GM23338 (cell line): ENCODE data around the gene NRIP1. TPM values are rescaled to one million over a fixed set of nuclear protein-coding genes. Genes with fewer than 3 reads are reported as not detected.

Experiments used
- ATAC-seq: fragments of 200-7000 bp; cut with Tn5 transposase; 3 replicates; pipeline ENCODE4 v1.9.1; 2020
- DNase-seq: peaks from one replicate; pipeline ENCODE4 v3.0.0-alpha.2; 2015; ENCODE audit warnings: low spot score
- H2AFZ ChIP-seq: fragments of 200-600 bp; sonication (generic); 2 replicates; pipeline ENCODE4 v1.8.0; 2016; ENCODE audit warnings: antibody characterized with exemption, mild to moderate bottlenecking, moderate library complexity
- H3F3A ChIP-seq: fragments of 200-600 bp; sonication (generic); replicated peaks from 2 replicates; pipeline ENCODE4 v1.8.0; 2017; ENCODE audit warnings: antibody characterized with exemption, mixed run types, low read depth
- H3K27ac ChIP-seq: fragments of 200-600 bp; sonication (generic); 2 replicates; pipeline ENCODE4 v1.6.1; 2016; ENCODE audit warnings: low read depth
- H3K27me3 ChIP-seq: fragments of 200-600 bp; sonication (generic); 2 replicates; pipeline ENCODE4 v1.8.0; 2016; ENCODE audit warnings: mild to moderate bottlenecking, mixed run types, moderate library complexity; ENCODE audit not compliant: insufficient read depth
- H3K36me3 ChIP-seq: fragments of 200-600 bp; sonication (generic); 2 replicates; pipeline ENCODE4 v1.8.0; 2016; ENCODE audit warnings: mild to moderate bottlenecking; ENCODE audit not compliant: insufficient read depth
- H3K4me1 ChIP-seq: fragments of 200-600 bp; sonication (generic); 2 replicates; pipeline ENCODE4 v1.8.0; 2016; ENCODE audit warnings: mild to moderate bottlenecking, moderate library complexity; ENCODE audit not compliant: insufficient read depth
- H3K4me2 ChIP-seq: fragments of 200-600 bp; sonication (generic); 2 replicates; pipeline ENCODE4 v1.7.1; 2017; ENCODE audit warnings: mixed run types
- H3K4me3 ChIP-seq: fragments of 200-600 bp; sonication (generic); 2 replicates; pipeline ENCODE4 v1.6.1; 2016; ENCODE audit warnings: mixed run types
- H3K79me2 ChIP-seq: fragments of 200-600 bp; sonication (generic); replicated peaks from 2 replicates; pipeline ENCODE4 v1.8.0; 2017; ENCODE audit warnings: mild to moderate bottlenecking; ENCODE audit not compliant: insufficient read depth
- H3K9me2 ChIP-seq: fragments of 200-600 bp; sonication (generic); 2 replicates; pipeline ENCODE4 v1.8.0; 2017; ENCODE audit not compliant: insufficient read depth
- H4K20me1 ChIP-seq: fragments of 200-600 bp; sonication (generic); replicated peaks from 2 replicates; pipeline ENCODE4 v1.8.0; 2017; ENCODE audit warnings: mild to moderate bottlenecking; ENCODE audit not compliant: insufficient read depth
- H3K27ac Mint-ChIP-seq: 2 replicates; pipeline ENCODE4 v1.8.0; 2020; ENCODE audit warnings: inconsistent platforms, mild to moderate bottlenecking, moderate library complexity, mixed read lengths
- H3K27me3 Mint-ChIP-seq: 3 replicates; pipeline ENCODE4 v1.8.0; 2022; ENCODE audit warnings: low read depth, mild to moderate bottlenecking, moderate library complexity, mixed read lengths, inconsistent platforms; ENCODE audit not compliant: insufficient read depth, poor library complexity
- H3K36me3 Mint-ChIP-seq: 3 replicates; pipeline ENCODE4 v1.8.0; 2021; ENCODE audit warnings: low read depth, mild to moderate bottlenecking, inconsistent platforms, moderate library complexity, mixed read lengths
- H3K4me1 Mint-ChIP-seq: 3 replicates; pipeline ENCODE4 v1.8.0; 2020; ENCODE audit warnings: mild to moderate bottlenecking, inconsistent platforms, mixed read lengths
- H3K4me3 Mint-ChIP-seq: 3 replicates; pipeline ENCODE4 v1.8.0; 2021; ENCODE audit warnings: moderate library complexity, mild to moderate bottlenecking, inconsistent platforms, mixed read lengths
- H3K9me3 Mint-ChIP-seq: 3 replicates; pipeline ENCODE4 v1.8.0; 2020; ENCODE audit warnings: moderate library complexity, mild to moderate bottlenecking, inconsistent platforms, mixed read lengths
- JUNB ChIP-seq: IDR thresholded peaks from one replicate; pipeline ENCODE4 v1.6.1; 2016; ENCODE audit warnings: antibody characterized with exemption; ENCODE audit not compliant: unreplicated experiment
- REST ChIP-seq: IDR thresholded peaks from one replicate; pipeline ENCODE4 v1.6.1; 2018; ENCODE audit warnings: antibody characterized with exemption; ENCODE audit not compliant: unreplicated experiment
- ZNF462 ChIP-seq: fragments of 250-450 bp; sonication (Bioruptor Pico); IDR thresholded peaks from 2 replicates; pipeline ENCODE4 v1.5.0; 2020; ENCODE audit warnings: mild to moderate bottlenecking, moderate library complexity
- polyA plus RNA-seq: library from polyadenylated mRNA; unstranded; fragments of >200 nt; fragmentation: Nextera tagmentation; extraction: Ambion mirVana; gene quantifications from 2 replicates; pipeline ENCODE4 v1.2.1, GENCODE V29; 2016
- total RNA-seq: library from RNA; depleted of rRNA; stranded (reverse); fragments of >200 nt; shearing (Covaris generic); gene quantifications from 2 replicates; pipeline ENCODE4 v1.2.3, GENCODE V29; 2014

Gene NRIP1
- total and polyA plus RNA-seq, 2 experiments from 2014 or later: 3.0 to 9.0 TPM

GRCh38 chr21:15076730-15077129 is 11.9 kb upstream of the NRIP1 start:
- TF ChIP-seq JUNB: no peak
- Histone ChIP-seq H3K27ac (no peak overlapping the region), H3K79me2 (no peaks in the 10 kb centered on the region), H3K4me1 (no peaks in the 10 kb centered on the region), H2AFZ (no peak overlapping the region), H3K4me2 (no peak overlapping the region), H3K27me3 (no peaks in the 10 kb centered on the region), H3K36me3 (no peaks in the 10 kb centered on the region), H3K4me3 (no peak overlapping the region), H4K20me1 (no peaks in the 10 kb centered on the region), H3K9me2 (no peaks in the 10 kb centered on the region), H3F3A (no peaks in the 10 kb centered on the region)
- H3K4me3 Mint-ChIP-seq: no peak overlapping the region
- peaks cover 3% of the 10 kb centered on the region for H3K27me3 Mint-ChIP-seq
- DNase-seq (no peak), ATAC-seq (no peak)
- no peaks in the 10 kb centered on the region for H3K36me3 Mint-ChIP-seq
- H3K27ac Mint-ChIP-seq: no peak overlapping the region
- H3K4me1 Mint-ChIP-seq: no peaks in the 10 kb centered on the region
- no peaks in the 10 kb centered on the region for H3K9me3 Mint-ChIP-seq

- H3K27ac Mint-ChIP-seq: no peak overlapping the region
- H3K9me3 Mint-ChIP-seq: no peaks in the 10 kb centered on the region
- Histone ChIP-seq H3K79me2 (no peaks in the 10 kb centered on the region), H3K4me2 (no peak overlapping the region), H2AFZ (no peak overlapping the region), H3K36me3 (no peaks in the 10 kb centered on the region), H3K4me1 (peaks cover 6% of the 10 kb centered on the region), H4K20me1 (no peaks in the 10 kb centered on the region), H3F3A (no peaks in the 10 kb centered on the region), H3K4me3 (no peak overlapping the region), H3K9me2 (no peaks in the 10 kb centered on the region), H3K27me3 (peaks cover 16% of the 10 kb centered on the region), H3K27ac (no peak overlapping the region)
- ATAC-seq (peak; percentile 91), DNase-seq (peak; percentile 48)
- TF ChIP-seq ZNF462 (peak; percentile 37; the same call in 1 of the 2 replicates), REST (no peak)
- H3K4me1 Mint-ChIP-seq: peaks cover 11% of the 10 kb centered on the region
- no peaks in the 10 kb centered on the region; the same call in 2 of the 3 replicates for H3K36me3 Mint-ChIP-seq
- peaks cover 6% of the 10 kb centered on the region for H3K27me3 Mint-ChIP-seq
- no peak overlapping the region for H3K4me3 Mint-ChIP-seq
Measured at GRCh38 chr21:15071009-15071408, 6.2 kb upstream of the NRIP1 start.
